HG02885 (cell line): Measurements from ENCODE around the gene NEUROD4.

Source experiments
- ATAC-seq: cut with Tn5 transposase; IDR thresholded peaks from one replicate; pipeline ENCODE4 v1.9.1; 2021; ENCODE audit warnings: mild to moderate bottlenecking; ENCODE audit not compliant: unreplicated experiment, poor library complexity

NEUROD4 gene

GRCh38 chr12:54997929-54998522 is 21.7 kb upstream of the NEUROD4 start:
- ATAC-seq = no peak

GRCh38 chr12:54998958-54999510 is 20.7 kb upstream of the NEUROD4 start:
- no peak for ATAC-seq

- peak; percentile 72 for ATAC-seq
Observed at GRCh38 chr12:55001198-55001868, 18.4 kb upstream of the NEUROD4 start.

- ATAC-seq = no peak
Observed at GRCh38 chr12:55002355-55002754, 17.4 kb upstream of the NEUROD4 start.

GRCh38 chr12:55008944-55009585 is 10.7 kb upstream of the NEUROD4 start:
- no peak for ATAC-seq

GRCh38 chr12:55017416-55017925 is 2.3 kb upstream of the NEUROD4 start:
- ATAC-seq = no peak

GRCh38 chr12:55024575-55024974 is 4.8 kb downstream of the NEUROD4 start:
- ATAC-seq = no peak

- no peak for ATAC-seq
Observed at GRCh38 chr12:55025508-55025907, 5.7 kb downstream of the NEUROD4 start.

- no peak for ATAC-seq
Observed at GRCh38 chr12:55034218-55034617, 14.4 kb downstream of the NEUROD4 start.

GRCh38 chr12:55036326-55037115 is 16.7 kb downstream of the NEUROD4 start:
- no peak for ATAC-seq

GRCh38 chr12:55037351-55037987 is 17.7 kb downstream of the NEUROD4 start:
- no peak for ATAC-seq

- ATAC-seq = no peak
Observed at GRCh38 chr12:55039395-55040354, 19.9 kb downstream of the NEUROD4 start.

- no peak for ATAC-seq
Observed at GRCh38 chr12:55041345-55042055, 21.7 kb downstream of the NEUROD4 start.

GRCh38 chr12:55043542-55043941 is 23.8 kb downstream of the NEUROD4 start:
- no peak for ATAC-seq

GRCh38 chr12:55044135-55044534 is 24.4 kb downstream of the NEUROD4 start:
- ATAC-seq = no peak

- ATAC-seq = no peak
Observed at GRCh38 chr12:55049676-55050075, 29.9 kb downstream of the NEUROD4 start.

GRCh38 chr12:55051197-55051947 is 31.6 kb downstream of the NEUROD4 start:
- no peak for ATAC-seq

GRCh38 chr12:55057481-55057880 is 37.7 kb downstream of the NEUROD4 start:
- ATAC-seq = no peak
